K562 (cell line): ENCODE data around the gene SORL1-AS1.

Experiments
- ATAC-seq: fragments of 200-7000 bp; cut with Tn5 transposase; 3 replicates; pipeline ENCODE4 v1.9.1; 2020; ENCODE audit warnings: moderate library complexity
- BruUV-seq: library from RNA; stranded (reverse); fragments of 400-500 nt; replicated peaks from 2 replicates; lab custom pipeline; 2021; lab: Mats Ljungman, UMichigan
- CTCF ChIA-PET: fragments of 300-600 bp; formaldehyde crosslinking; extraction: SDS; loops from one replicate; lab custom pipeline; 2021; ENCODE audit warnings: low intra/inter-chr PET ratio; lab: Yijun Ruan, JAX
- POLR2A ChIA-PET: fragments of 300-600, 350-650 bp; sonication (Branson Sonifier 250); formaldehyde crosslinking; extraction: SDS; loops from one replicate; lab custom pipeline; 2021; ENCODE audit warnings: antibody characterized with exemption, inconsistent platforms; lab: Yijun Ruan, JAX
- DNase-seq, 4 experiments: peaks; one replicate each; pipeline versions ENCODE4 v3.0.0 to v3.0.0-alpha.2; 2011 to 2018; ENCODE audit warnings: low spot score in 3 of 4, mixed read lengths in 3 of 4; ENCODE audit errors: extremely low read depth in 1 of 4
- FAIRE-seq: peaks from 2 replicates; lab custom pipeline; 2011; peaks lifted over from hg19 to GRCh38; lab: Jason Lieb, UNC
- H2AFZ ChIP-seq: 2 replicates; pipeline ENCODE4 v1.6.0; 2011; ENCODE audit warnings: low read depth, low read length, control low read depth, inconsistent platforms
- H3K27ac ChIP-seq: fragments of 200-600 bp; 3 replicates; pipeline ENCODE4 v1.8.0; 2011; ENCODE audit warnings: low read depth, mild to moderate bottlenecking, control low read depth, inconsistent platforms, low read length, moderate library complexity, mixed read lengths; ENCODE audit errors: extremely low read depth
- H3K27me3 ChIP-seq, 2 experiments: fragments of 300-600 bp in 1 of 2; 2 replicates in 1 of 2; 3 replicates in 1 of 2; pipeline versions ENCODE4 v1.6.0 to v1.8.0; 2011; ENCODE audit warnings: inconsistent platforms in 2 of 2, low read length in 2 of 2, mild to moderate bottlenecking in 1 of 2, mixed read lengths in 1 of 2, moderate library complexity in 1 of 2; ENCODE audit not compliant: control insufficient read depth in 2 of 2, insufficient read depth in 2 of 2
- H3K36me3 ChIP-seq: fragments of 300-600 bp; 3 replicates; pipeline ENCODE4 v1.8.0; 2011; ENCODE audit warnings: mild to moderate bottlenecking, low read length, inconsistent platforms; ENCODE audit not compliant: control insufficient read depth, insufficient read depth
- H3K4me1 ChIP-seq, 2 experiments: fragments of 200-600 bp in 1 of 2; replicated peaks in 1 of 2; 2 replicates in 1 of 2; 3 replicates in 1 of 2; pipeline versions ENCODE4 v1.5.1 to v1.8.0; 2011; ENCODE audit warnings: inconsistent platforms in 2 of 2, low read length in 2 of 2, mild to moderate bottlenecking in 1 of 2, mixed read lengths in 1 of 2, moderate library complexity in 1 of 2; ENCODE audit not compliant: control insufficient read depth in 2 of 2, insufficient read depth in 2 of 2
- H3K4me2 ChIP-seq: 2 replicates; pipeline ENCODE4 v1.6.1; 2011; ENCODE audit warnings: low read length, control low read depth, inconsistent platforms, mixed read lengths; ENCODE audit not compliant: insufficient read depth
- H3K4me3 ChIP-seq: fragments of 200-600 bp; sonication (generic), shearing (Covaris generic); 2 replicates; pipeline ENCODE4 v1.5.1; 2016; ENCODE audit warnings: control low read depth, inconsistent platforms
- H3K79me2 ChIP-seq: fragments of 200-600 bp; 3 replicates; pipeline ENCODE4 v1.8.0; 2011; ENCODE audit warnings: low read length, inconsistent platforms; ENCODE audit not compliant: control insufficient read depth, insufficient read depth
- H3K9ac ChIP-seq, 2 experiments: 2 replicates each; pipeline versions ENCODE4 v1.6.0 to v1.6.1; 2011; ENCODE audit warnings: low read depth in 2 of 2, low read length in 2 of 2, control low read depth in 1 of 2, inconsistent platforms in 1 of 2, mild to moderate bottlenecking in 1 of 2, mixed read lengths in 1 of 2; ENCODE audit not compliant: insufficient read depth in 1 of 2
- H3K9me1 ChIP-seq: one replicate; pipeline ENCODE4 v1.6.0; 2011; ENCODE audit warnings: inconsistent platforms, mild to moderate bottlenecking, low read length, moderate library complexity; ENCODE audit not compliant: control insufficient read depth, insufficient read depth
- H3K9me3 ChIP-seq: replicated peaks from 2 replicates; pipeline ENCODE4 v1.5.1; 2011; ENCODE audit warnings: low read depth, low read length, inconsistent platforms; ENCODE audit not compliant: control insufficient read depth, insufficient read depth
- H4K20me1 ChIP-seq: replicated peaks from 2 replicates; pipeline ENCODE4 v1.6.1; 2011; ENCODE audit warnings: low read length, inconsistent platforms, mixed read lengths; ENCODE audit not compliant: control insufficient read depth, insufficient read depth
- BHLHE40 ChIP-seq: IDR thresholded peaks from 2 replicates; pipeline ENCODE4 v1.6.1; 2011; ENCODE audit warnings: low read length, improper control_type of control experiment
- BRD9 ChIP-seq: fragments of 450-650 bp; IDR thresholded peaks from 2 replicates; pipeline ENCODE4 v1.6.1; 2018; ENCODE audit warnings: low read depth; ENCODE audit not compliant: partially characterized antibody
- CREB3 ChIP-seq: fragments of 450-650 bp; conservative IDR thresholded peaks from 2 replicates; pipeline ENCODE4 v1.6.1; 2016; ENCODE audit warnings: missing genetic modification characterization, low read depth, mild to moderate bottlenecking, missing compliant biosample characterization, moderate library complexity
- NRF1 ChIP-seq, 2 experiments: fragments of 450-650 bp; IDR thresholded peaks in 1 of 2; conservative IDR thresholded peaks in 1 of 2; 2 replicates each; pipeline ENCODE4 v1.6.1; 2014; ENCODE audit warnings: mild to moderate bottlenecking in 2 of 2
- RUNX1 ChIP-seq: sonication (generic); IDR thresholded peaks from 2 replicates; pipeline ENCODE4 v1.6.1; 2016; ENCODE audit warnings: antibody characterized with exemption, low read depth
- ZNF512 ChIP-seq: IDR thresholded peaks from 2 replicates; pipeline ENCODE4 v1.6.1; 2016; ENCODE audit warnings: missing genetic modification characterization, missing compliant biosample characterization
- WGBS: fragments of 100-300 bp; shearing (Covaris generic); methylation state at CpG from one replicate; pipeline ENCODE4 v1.1.6; 2016; ENCODE audit warnings: low coverage, mixed read lengths; ENCODE audit not compliant: insufficient coverage; ENCODE audit errors: missing lambda C conversion rate; 5-methylcytosine and 5-hydroxymethylcytosine counted together
- in situ Hi-C: fragments of 300-500 bp; cut with MboI; formaldehyde crosslinking; loops from 4 replicates; pipeline ENCODE4 v1.15.0; 2018; ENCODE audit warnings: inconsistent platforms, mixed read lengths
- intact Hi-C: fragments of 100-400 bp; cut with micrococcal nuclease; formaldehyde crosslinking; loops from 2 replicates; pipeline ENCODE4 v1.14.2; 2022

Gene SORL1-AS1

GRCh38 chr11:121471167-121471566, 18.4 kb upstream of the SORL1-AS1 start:
- Histone ChIP-seq H3K9ac (no peak overlapping the region; a peak in 1 of 4 replicates), H3K4me1 (no peaks in the 10 kb centered on the region; a peak in 1 of 5 replicates)
- FAIRE-seq = no peak
- no TSS peak for BruUV-seq
- TF ChIP-seq BHLHE40 (no peak), CREB3 (tag) (no peak), ZNF512 (no peak), RUNX1 (no peak), BRD9 (no peak), NRF1 (conservative IDR thresholded peaks at IDR 0.05 in 1 of 2, IDR thresholded peaks at IDR 0.05 in 1 of 2) (no peak)
- TF ChIP-seq, all 486 proteins: peak for 0
- no peaks in the 10 kb centered on the region for H3K79me2 ChIP-seq
- H3K9me3 ChIP-seq = no peaks in the 10 kb centered on the region
- no peak overlapping the region for H2AFZ ChIP-seq
- H3K27ac ChIP-seq = no peak overlapping the region
- H3K27me3 ChIP-seq = peaks cover 0 to 16% of the 10 kb centered on the region in 2 experiments; a peak in 1 of 5 replicates
- ChIA-PET POLR2A (no interaction called here), CTCF (no interaction called here)
- no peaks in the 10 kb centered on the region for H3K36me3 ChIP-seq
- H3K4me3 ChIP-seq = no peak overlapping the region
- intact Hi-C loops (no loop called here), in situ Hi-C loops (no loop called here)
- no peak overlapping the region for H3K4me2 ChIP-seq
- no peaks in the 10 kb centered on the region for H3K9me1 ChIP-seq
- no peak for DNase-seq
- no peaks in the 10 kb centered on the region for H4K20me1 ChIP-seq
- WGBS = under 1% methylated on average over 12 of the region's 12 CpGs
- no peak for ATAC-seq
